ENCODE results near the gene ARHGEF11.

- TF ChIP-seq NR2C2 (CRISPR knock-in tag; IDR thresholded peaks at IDR 0.05) (no peak), CTCF (IDR thresholded peaks at IDR 0.05) (no peak), ETV6 (CRISPR knock-in tag; IDR thresholded peaks at IDR 0.05) (no peak), ATF3 (CRISPR knock-in tag; conservative IDR thresholded peaks at IDR 0.05) (no peak), SP1 (CRISPR knock-in tag; conservative IDR thresholded peaks at IDR 0.05) (no peak)
These were observed 120.9 kb downstream of the ARHGEF11 start for GRCh38 chr1:156924478-156925153.
